Memory B cell (primary cell): ENCODE results near the gene ALKBH4.
A peak's percentile ranks its signal among the peaks of the same experiment; 100 is the strongest.

Source experiments
- ATAC-seq: fragments of 150-1000 bp; cut with Tn5 transposase; 2 replicates; pipeline ENCODE4 v1.10.0; 2021; ENCODE audit warnings: low read depth, mild to moderate bottlenecking, moderate library complexity
- DNase-seq, 2 donors: peaks; one replicate each; pipeline ENCODE4 v3.0.0; 2022; ENCODE audit warnings: low spot score in 2 of 2
- H3K27ac Mint-ChIP-seq: one replicate; pipeline ENCODE4 v1.8.0; 2022; ENCODE audit warnings: mild to moderate bottlenecking, moderate library complexity, mixed read lengths
- H3K27me3 Mint-ChIP-seq: one replicate; pipeline ENCODE4 v1.8.0; 2022; ENCODE audit warnings: mixed read lengths
- H3K36me3 Mint-ChIP-seq: one replicate; pipeline ENCODE4 v1.8.0; 2022; ENCODE audit warnings: mild to moderate bottlenecking, mixed read lengths
- H3K4me1 Mint-ChIP-seq: one replicate; pipeline ENCODE4 v1.8.0; 2022; ENCODE audit warnings: mixed read lengths
- H3K4me3 Mint-ChIP-seq: one replicate; pipeline ENCODE4 v1.8.0; 2022; ENCODE audit warnings: mild to moderate bottlenecking, moderate library complexity, mixed read lengths
- H3K9me3 Mint-ChIP-seq: one replicate; pipeline ENCODE4 v1.8.0; 2022; ENCODE audit warnings: mixed read lengths

Gene ALKBH4

DNA sequence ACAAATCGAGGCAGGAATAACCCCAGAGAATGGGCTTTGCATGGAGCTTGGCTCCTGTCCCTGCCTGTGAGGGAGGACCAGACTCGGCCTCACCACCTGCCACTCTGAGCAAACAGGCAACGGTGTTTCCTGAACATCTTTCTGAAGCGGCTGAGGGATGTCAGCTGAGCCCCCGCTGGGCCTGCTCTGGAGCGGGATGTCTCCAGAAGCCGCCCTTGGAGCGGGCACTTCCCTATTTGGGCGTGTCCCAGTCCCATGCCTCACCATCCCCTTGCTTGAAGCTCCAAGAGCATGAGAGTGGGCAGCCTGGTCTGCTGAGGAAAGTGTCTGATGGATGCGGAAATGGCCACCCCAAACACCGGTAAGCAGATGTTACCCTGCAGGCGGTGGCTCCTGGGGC lies 10.2 kb downstream of the ALKBH4 start:
- H3K27ac Mint-ChIP-seq: no peak overlapping the region

DNA sequence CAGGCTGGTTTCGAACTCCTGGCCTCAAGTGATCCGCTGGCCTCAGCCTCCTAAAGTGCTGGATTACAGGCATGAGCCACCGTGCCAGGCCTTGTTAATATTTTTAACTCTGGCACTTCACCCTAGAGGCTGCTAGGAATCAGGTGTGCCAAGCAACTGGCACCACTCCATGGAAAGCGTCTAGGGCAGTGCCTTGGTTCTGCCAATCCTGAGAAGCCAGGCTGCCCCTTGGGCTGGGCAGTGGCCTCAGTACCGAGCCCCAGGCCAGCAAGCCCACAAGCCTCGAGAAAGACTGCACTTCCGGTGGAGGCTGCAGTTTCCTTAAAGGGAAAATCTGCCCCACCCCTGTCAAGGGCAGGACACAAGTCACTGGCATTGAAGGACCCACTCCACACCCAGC lies 11.3 kb downstream of the ALKBH4 start:
- Mint-ChIP-seq H3K4me3 (no peak overlapping the region), H3K9me3 (no peaks in the 10 kb centered on the region), H3K4me1 (peaks cover 7% of the 10 kb centered on the region), H3K27me3 (no peaks in the 10 kb centered on the region), H3K27ac (no peak overlapping the region), H3K36me3 (peaks cover 4% of the 10 kb centered on the region)
- ATAC-seq (no peak), DNase-seq (no peak)

More for the DNA sequence above, 10.2 kb downstream of the ALKBH4 start:
- H3K36me3 Mint-ChIP-seq: peaks cover 2% of the 10 kb centered on the region
- peaks cover 7% of the 10 kb centered on the region for H3K4me1 Mint-ChIP-seq
- ATAC-seq (no peak), DNase-seq (no peak)
- no peaks in the 10 kb centered on the region for H3K9me3 Mint-ChIP-seq
- no peak overlapping the region for H3K4me3 Mint-ChIP-seq
- H3K27me3 Mint-ChIP-seq: no peaks in the 10 kb centered on the region

DNA sequence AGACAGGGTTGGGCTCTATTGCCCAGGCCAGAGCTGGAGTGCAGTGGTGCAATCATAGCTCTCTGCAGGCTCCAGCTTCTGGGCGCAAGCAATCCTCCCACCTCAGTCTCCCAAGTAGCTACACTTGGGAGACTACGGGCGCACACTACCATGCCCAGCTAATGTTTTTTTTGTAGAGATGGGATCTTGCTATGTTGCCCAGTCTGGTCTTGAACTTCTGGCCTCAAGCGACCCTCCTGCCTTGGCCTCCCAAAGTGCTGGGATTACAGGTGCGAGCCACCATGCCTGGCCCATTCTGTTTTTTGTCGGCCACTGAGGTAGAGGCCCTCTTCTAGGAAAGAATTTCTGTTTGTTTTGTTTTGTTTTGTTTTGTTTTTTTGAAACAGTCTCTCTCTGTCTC lies 12.2 kb downstream of the ALKBH4 start:
- no peak overlapping the region for H3K27ac Mint-ChIP-seq
- DNase-seq (no peak), ATAC-seq (no peak)

DNA sequence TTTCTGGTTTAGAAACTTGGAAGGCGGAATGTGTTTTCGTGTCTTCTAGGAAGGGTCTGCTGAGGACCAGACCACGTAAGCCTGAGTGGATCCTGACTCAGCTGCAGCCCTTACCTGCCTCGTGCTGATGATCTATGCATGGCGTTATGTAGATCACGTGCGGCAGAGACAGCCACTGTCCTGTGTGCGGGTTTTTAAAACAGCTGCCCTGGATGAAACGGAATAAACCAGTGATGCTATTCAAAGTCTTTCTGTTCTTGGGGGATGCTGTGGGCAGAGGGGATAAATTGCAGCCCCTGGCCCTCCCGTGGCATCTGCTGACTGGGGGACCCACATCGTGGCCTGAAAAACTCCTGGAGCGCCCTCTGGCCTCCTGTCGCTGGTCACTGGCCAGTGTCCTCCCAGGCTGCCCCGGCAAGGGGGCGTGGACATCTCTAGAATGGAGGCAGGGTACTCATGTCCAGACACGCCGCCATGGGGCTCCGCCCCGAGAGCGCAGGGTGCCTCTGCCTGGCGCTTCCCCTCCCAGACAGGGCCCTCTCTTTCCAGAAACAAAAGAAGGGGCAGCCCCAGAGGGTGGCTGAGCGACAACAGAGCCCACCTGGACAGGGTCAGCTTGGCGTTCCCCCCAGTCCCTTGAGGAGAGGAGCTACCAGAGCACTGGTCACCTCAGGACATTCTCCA lies 13.2 kb downstream of the ALKBH4 start:
- ATAC-seq (no peak), DNase-seq (no peak)
- Mint-ChIP-seq H3K27ac (no peak overlapping the region), H3K4me1 (peaks cover 11% of the 10 kb centered on the region), H3K9me3 (no peaks in the 10 kb centered on the region), H3K4me3 (no peak overlapping the region), H3K36me3 (peaks cover 11% of the 10 kb centered on the region), H3K27me3 (no peaks in the 10 kb centered on the region)

More for the DNA sequence above, 12.2 kb downstream of the ALKBH4 start:
- peaks cover 7% of the 10 kb centered on the region for H3K4me1 Mint-ChIP-seq
- peaks cover 4% of the 10 kb centered on the region for H3K36me3 Mint-ChIP-seq
- H3K9me3 Mint-ChIP-seq: no peaks in the 10 kb centered on the region
- H3K27me3 Mint-ChIP-seq: no peaks in the 10 kb centered on the region
- no peak overlapping the region for H3K4me3 Mint-ChIP-seq

DNA sequence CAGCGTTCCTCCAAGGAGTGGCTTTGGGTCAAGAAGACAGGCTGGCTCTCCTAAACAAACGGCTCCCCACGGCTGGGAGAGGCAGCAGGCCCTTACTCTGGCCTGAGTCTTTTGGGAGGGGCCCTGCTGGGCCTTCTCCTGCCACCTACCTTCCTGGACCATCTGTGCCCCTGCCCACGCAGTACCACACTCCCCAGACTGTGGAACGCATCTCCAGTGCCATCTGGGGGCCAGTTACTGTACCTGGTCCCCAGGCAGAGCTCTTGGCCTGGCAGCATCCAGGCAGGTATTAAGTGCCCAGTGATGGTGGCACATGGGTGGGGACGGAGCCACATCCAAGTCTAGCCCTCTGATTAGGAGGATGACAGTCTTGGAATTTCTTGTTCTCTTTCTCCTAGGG lies 14.4 kb downstream of the ALKBH4 start:
- no peaks in the 10 kb centered on the region for H3K27me3 Mint-ChIP-seq
- peaks cover 19% of the 10 kb centered on the region for H3K4me1 Mint-ChIP-seq
- peak overlapping the region; percentile 83 for H3K27ac Mint-ChIP-seq
- DNase-seq (peak; percentile 54 to 62), ATAC-seq (peak; percentile 94)
- peaks cover 18% of the 10 kb centered on the region for H3K36me3 Mint-ChIP-seq
- H3K9me3 Mint-ChIP-seq: no peaks in the 10 kb centered on the region
- no peak overlapping the region for H3K4me3 Mint-ChIP-seq

DNA sequence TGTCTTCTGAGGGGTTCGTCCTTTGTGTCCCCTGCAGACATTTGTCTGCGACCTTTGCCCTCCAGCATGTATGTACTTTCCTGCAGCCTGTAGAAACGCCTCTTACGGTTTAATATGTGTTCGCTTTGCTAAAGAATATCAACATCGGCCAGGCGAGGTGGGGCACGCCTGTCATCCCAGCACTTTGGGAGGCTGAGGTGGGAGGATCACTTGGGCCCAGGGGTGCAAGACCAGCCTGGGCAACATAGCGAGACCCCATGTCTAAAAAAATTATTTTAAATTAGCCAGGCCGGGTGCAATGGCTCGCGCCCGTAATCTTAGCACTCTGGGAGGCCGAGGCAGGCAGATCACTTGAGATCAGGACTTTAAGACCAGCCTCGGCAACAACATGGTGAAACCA lies 15.5 kb downstream of the ALKBH4 start:
- no peak overlapping the region for H3K4me3 Mint-ChIP-seq
- no peaks in the 10 kb centered on the region for H3K27me3 Mint-ChIP-seq
- H3K4me1 Mint-ChIP-seq: peaks cover 24% of the 10 kb centered on the region
- H3K36me3 Mint-ChIP-seq: peaks cover 22% of the 10 kb centered on the region
- H3K9me3 Mint-ChIP-seq: no peaks in the 10 kb centered on the region
- ATAC-seq (no peak), DNase-seq (no peak)
- H3K27ac Mint-ChIP-seq: no peak overlapping the region

DNA sequence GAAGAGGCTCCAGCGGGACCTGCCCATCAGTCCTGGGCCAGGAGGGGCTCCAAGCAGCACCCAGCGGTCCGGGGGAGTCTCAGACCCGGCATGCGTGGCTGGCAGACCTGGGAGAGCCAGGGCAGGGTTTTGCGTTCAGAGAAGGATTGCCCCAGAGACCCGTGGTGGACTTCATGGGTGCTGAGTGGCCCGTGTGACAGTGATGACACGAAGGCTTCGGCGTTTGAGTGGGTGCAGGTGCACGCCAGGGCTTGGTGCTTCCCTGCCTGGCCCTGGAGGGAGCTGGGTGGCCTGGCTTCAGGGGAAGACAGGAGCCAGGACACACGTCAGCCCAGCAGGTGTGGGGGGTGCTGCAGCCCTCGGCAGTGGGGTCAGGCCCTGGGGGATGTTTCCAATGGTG lies 17.4 kb downstream of the ALKBH4 start:
- H3K27ac Mint-ChIP-seq: no peak overlapping the region

DNA sequence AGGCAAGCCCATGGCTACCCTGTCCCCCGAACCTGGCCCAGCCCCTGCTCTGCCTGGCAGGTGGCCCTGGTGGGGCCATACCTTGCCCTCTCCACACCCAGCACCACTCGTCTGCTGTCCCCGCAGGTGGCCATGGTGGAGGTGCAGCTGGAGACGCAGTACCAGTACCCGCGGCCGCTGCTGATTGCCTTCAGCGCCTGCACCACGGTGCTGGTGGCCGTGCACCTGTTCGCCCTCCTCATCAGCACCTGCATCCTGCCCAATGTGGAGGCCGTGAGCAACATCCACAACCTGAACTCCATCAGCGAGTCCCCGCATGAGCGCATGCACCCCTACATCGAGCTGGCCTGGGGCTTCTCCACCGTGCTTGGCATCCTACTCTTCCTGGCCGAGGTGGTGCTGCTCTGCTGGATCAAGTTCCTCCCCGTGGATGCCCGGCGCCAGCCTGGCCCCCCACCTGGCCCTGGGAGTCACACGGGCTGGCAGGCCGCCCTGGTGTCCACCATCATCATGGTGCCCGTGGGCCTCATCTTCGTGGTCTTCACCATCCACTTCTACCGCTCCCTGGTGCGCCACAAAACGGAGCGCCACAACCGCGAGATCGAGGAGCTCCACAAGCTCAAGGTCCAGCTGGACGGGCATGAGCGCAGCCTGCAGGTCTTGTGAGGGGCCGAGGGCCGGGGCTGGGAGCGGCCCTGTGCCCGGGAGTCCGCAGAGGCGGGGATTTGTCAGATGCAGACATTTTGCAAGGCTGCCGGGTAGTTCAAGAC lies 18.1 kb downstream of the ALKBH4 start:
- H3K27me3 Mint-ChIP-seq: no peaks in the 10 kb centered on the region
- peak overlapping the region; percentile 43 for H3K4me3 Mint-ChIP-seq
- peak overlapping the region; percentile 96 for H3K27ac Mint-ChIP-seq
- ATAC-seq: no peak
- peaks cover 22% of the 10 kb centered on the region for H3K36me3 Mint-ChIP-seq
- peaks cover 30% of the 10 kb centered on the region for H3K4me1 Mint-ChIP-seq
- no peak for DNase-seq
- no peaks in the 10 kb centered on the region for H3K9me3 Mint-ChIP-seq

More for the DNA sequence above, 17.4 kb downstream of the ALKBH4 start:
- no peak overlapping the region for H3K4me3 Mint-ChIP-seq
- H3K4me1 Mint-ChIP-seq: peaks cover 23% of the 10 kb centered on the region
- no peaks in the 10 kb centered on the region for H3K27me3 Mint-ChIP-seq
- no peaks in the 10 kb centered on the region for H3K9me3 Mint-ChIP-seq
- DNase-seq: no peak
- ATAC-seq: no peak
- peaks cover 22% of the 10 kb centered on the region for H3K36me3 Mint-ChIP-seq

DNA sequence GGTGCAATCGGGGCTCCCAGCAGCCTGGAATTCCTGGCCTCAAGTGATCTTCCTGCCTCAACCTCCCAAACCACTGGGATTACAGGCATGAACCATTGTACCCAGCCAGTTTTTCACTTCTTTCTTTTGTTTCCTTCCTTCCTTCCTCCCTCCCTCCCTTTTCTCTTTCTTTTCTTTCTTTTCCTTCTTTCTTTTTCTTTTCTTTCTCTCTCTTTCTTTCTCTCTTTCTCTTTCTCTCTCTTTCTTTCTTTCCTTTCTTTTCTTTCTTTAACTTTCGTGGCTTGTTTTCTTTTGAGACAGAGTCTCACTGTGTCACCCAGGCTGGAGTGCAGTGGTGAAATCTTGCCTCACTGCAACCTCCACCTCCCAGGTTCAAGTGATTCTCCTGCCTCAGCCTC lies 19.0 kb downstream of the ALKBH4 start:
- Mint-ChIP-seq H3K9me3 (no peaks in the 10 kb centered on the region), H3K36me3 (peaks cover 23% of the 10 kb centered on the region), H3K4me3 (peak overlapping the region; percentile 85), H3K27ac (peak overlapping the region; percentile 96), H3K4me1 (peaks cover 32% of the 10 kb centered on the region), H3K27me3 (no peaks in the 10 kb centered on the region)
- no peak for DNase-seq
- no peak for ATAC-seq

DNA sequence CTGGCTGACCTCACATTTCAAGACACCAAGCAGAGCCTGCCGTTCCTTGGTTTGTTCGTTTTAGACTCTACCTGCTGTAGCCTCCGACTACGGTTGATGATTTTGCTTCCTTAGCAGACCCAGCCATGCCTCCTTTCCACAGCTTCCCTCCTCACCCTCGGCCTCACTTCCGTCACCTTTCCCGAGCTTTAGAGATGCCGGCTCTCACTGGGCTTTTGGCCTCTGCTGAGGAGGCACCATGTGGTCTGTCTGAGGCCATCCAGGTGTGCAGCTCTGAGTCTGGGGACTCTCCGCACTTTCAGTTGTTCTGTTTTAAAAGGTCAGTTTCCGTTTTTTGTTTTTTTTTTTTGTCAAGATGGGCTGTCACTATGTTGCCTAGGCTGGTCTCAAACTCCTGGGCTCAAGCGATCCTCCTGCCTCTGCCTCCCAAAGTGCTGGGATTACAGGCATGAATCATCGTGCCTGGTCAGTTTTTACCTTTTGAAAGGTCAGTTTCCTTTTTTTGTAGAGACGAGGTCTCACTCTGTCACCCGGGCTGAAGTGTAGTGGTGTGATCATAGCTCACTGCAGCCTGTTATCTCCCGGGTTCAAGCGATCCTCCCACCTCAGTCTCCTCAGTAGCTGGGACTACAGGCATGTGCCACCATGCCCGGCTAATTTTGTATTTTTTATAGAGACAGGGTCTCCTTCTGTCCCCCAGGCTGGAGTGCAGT lies 19.5 kb downstream of the ALKBH4 start:
- Mint-ChIP-seq H3K4me3 (peak overlapping the region; percentile 83), H3K36me3 (peaks cover 23% of the 10 kb centered on the region), H3K27me3 (no peaks in the 10 kb centered on the region), H3K27ac (peak overlapping the region; percentile 96), H3K4me1 (peaks cover 27% of the 10 kb centered on the region), H3K9me3 (no peaks in the 10 kb centered on the region)
- DNase-seq: peak; percentile 47 to 51
- ATAC-seq: peak; percentile 55

DNA sequence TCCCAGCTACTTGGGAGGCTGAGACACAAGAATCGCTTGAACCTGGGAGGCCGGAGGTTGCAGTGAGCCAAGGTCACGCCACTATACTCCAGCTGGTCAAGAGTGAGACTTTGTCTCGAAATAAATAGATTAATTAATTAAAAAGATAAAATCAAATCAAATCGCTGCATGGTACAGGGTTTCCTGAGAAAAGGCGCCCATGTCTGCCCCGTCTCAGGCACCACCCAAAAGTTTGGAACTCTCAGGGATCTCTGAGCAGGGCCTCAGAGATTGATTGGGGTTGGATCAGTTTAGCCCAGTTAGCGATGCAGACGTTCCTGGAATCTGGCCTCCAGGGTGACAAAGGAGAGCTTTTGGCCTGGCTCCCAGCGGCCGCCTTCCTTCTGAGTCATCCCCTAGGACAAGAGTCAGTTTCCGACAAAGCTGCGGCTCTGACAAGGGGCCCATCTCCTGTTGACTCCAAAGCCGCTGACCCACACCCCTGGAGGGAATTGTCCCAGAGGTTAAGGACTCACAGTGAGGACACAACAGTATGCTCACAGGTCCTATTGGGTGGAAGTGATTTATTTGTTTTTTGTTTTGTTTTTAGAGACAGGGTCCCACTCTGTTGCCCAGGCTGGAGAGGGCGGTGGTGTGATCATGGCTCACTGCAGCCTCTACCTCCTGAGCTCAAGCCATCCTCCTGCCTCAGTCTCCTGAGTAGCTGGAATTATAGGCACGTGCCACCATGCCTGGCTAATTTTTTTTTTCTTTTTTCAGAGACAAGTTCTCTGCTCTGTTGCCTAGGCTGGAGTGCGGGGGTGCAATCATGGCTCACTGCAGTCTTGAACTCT lies 24.5 kb downstream of the ALKBH4 start:
- H3K36me3 Mint-ChIP-seq: peaks cover 18% of the 10 kb centered on the region
- no peak overlapping the region for H3K4me3 Mint-ChIP-seq
- DNase-seq: no peak
- no peaks in the 10 kb centered on the region for H3K27me3 Mint-ChIP-seq
- H3K4me1 Mint-ChIP-seq: peaks cover 23% of the 10 kb centered on the region
- no peak overlapping the region for H3K27ac Mint-ChIP-seq
- no peaks in the 10 kb centered on the region for H3K9me3 Mint-ChIP-seq
- ATAC-seq: no peak

DNA sequence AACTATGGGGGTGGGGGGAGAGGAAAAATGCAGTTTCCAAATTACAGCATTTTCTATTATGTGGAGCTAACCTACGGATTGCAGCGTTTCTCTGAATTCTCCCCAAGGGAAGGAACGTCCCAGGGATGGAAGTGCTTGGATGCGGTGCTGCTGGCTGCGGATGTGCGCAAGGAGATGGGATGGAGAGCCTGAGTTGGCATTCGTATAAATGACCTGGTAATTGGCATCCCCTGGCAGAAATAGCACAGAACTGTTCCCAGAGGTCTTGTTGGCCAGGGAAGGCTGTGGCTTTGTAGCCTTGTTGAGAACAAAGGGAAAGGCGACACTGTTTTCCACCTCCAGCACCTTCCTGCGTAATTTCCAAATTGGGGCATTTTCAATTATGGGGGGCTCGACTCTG lies 28.5 kb downstream of the ALKBH4 start:
- Mint-ChIP-seq H3K27ac (peak overlapping the region; percentile 74), H3K4me3 (peak overlapping the region; percentile 91), H3K27me3 (no peaks in the 10 kb centered on the region), H3K36me3 (peaks cover 15% of the 10 kb centered on the region), H3K4me1 (peaks cover 22% of the 10 kb centered on the region), H3K9me3 (no peaks in the 10 kb centered on the region)
- DNase-seq (no peak), ATAC-seq (no peak)

DNA sequence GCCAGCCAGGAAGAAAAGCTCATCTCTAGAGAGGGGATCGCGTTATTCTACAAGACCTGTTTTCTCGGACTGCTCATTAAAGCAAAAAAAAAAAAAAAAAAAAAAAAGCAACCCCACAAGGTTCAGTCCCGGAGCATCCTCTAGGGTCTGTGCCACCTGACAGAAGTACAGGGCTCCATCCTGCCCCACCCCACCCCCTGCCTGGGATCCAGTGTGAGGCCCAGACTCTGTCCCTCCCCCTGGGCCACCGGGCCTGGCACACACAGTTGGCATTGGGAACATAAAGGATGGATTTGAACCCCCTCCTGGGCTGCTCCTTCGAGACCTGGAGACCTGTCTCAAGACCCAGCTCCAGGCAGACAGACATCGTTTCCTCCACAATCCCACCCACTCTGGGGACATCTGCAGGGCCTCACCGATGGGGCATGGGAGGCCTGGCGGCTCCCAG lies 30.6 kb downstream of the ALKBH4 start:
- Mint-ChIP-seq H3K9me3 (no peaks in the 10 kb centered on the region), H3K27ac (peak overlapping the region; percentile 92), H3K4me1 (peaks cover 39% of the 10 kb centered on the region), H3K4me3 (peak overlapping the region; percentile 91), H3K36me3 (peaks cover 12% of the 10 kb centered on the region), H3K27me3 (no peaks in the 10 kb centered on the region)
- DNase-seq: no peak
- ATAC-seq: peak; percentile 5
